ENCODE data around the gene PHF8.

- TF ChIP-seq POLR2A (IDR thresholded peaks at IDR 0.05; ENCODE audit: low read depth, low read length) (no peak), TAF1 (IDR thresholded peaks at IDR 0.05; ENCODE audit: borderline replicate concordance, low read depth, low read length) (no peak)
Measured at GRCh38 chrX:54093571-54093970, 49.3 kb upstream of the PHF8 start.

All from GM12892 (cell line).